Measurements from ENCODE around the gene ITGA8.

The ITGA8 gene

GRCh38 chr10:15550950-15551349 is 168.8 kb downstream of the ITGA8 start:
- Histone ChIP-seq H4K20me1 (ENCODE audit: insufficient read depth, low read length) (no peaks in the 10 kb centered on the region), H3F3A (ENCODE audit: insufficient read depth, low read length) (no peaks in the 10 kb centered on the region), H3K9me3 (ENCODE audit: low read length) (no peaks in the 10 kb centered on the region), H3K9me2 (ENCODE audit: low read depth, low read length) (no peaks in the 10 kb centered on the region), H3K27ac (ENCODE audit: low read depth, low read length, poor library complexity, severe bottlenecking) (no peak overlapping the region), H3K4me1 (ENCODE audit: insufficient read depth, low read length, severe bottlenecking) (no peaks in the 10 kb centered on the region), H3K79me2 (ENCODE audit: insufficient read depth, low read length) (no peaks in the 10 kb centered on the region), H3K4me3 (ENCODE audit: low read depth, low read length, poor library complexity, severe bottlenecking) (no peak overlapping the region), H3K27me3 (ENCODE audit: insufficient read depth, low read length) (no peaks in the 10 kb centered on the region), H3K36me3 (ENCODE audit: insufficient read depth, low read length) (no peaks in the 10 kb centered on the region), H2AFZ (ENCODE audit: low read length) (no peak overlapping the region), H3K9ac (ENCODE audit: low read length) (no peak overlapping the region), H3K4me2 (ENCODE audit: low read length) (no peak overlapping the region)
- TF ChIP-seq CTCF (IDR thresholded peaks at IDR 0.05; ENCODE audit: low read length) = no peak

DNA sequence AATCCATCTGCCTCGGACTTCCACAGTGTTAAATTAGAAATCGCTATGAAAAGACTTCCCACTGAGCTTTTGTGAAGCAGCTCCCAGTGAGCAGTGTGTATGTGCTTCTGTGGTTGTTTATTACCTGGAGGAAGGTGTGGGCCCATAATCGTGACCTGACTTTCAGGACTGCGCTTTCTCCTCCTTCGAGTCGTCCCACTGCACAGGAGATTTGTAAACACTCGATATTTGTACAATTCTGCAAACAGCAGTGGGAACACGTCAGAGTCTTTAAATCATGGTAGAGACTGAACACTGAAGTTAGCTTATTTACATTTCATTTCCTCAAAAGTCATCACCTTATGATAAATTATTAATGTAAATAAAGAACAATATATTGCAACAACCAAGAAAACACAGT is 171.4 kb downstream of the ITGA8 start:
- no peaks in the 10 kb centered on the region for H3K79me2 ChIP-seq (ENCODE audit: insufficient read depth, low read length)
- no peak overlapping the region for H2AFZ ChIP-seq (ENCODE audit: low read length)
- TF ChIP-seq CTCF (IDR thresholded peaks at IDR 0.05; ENCODE audit: low read length) (no peak), EZH2 (IDR thresholded peaks at IDR 0.05; ENCODE audit: borderline replicate concordance, low read length) (no peak)
- H3F3A ChIP-seq (ENCODE audit: insufficient read depth, low read length) = no peaks in the 10 kb centered on the region
- H3K4me3 ChIP-seq (ENCODE audit: low read depth, low read length, poor library complexity, severe bottlenecking) = no peak overlapping the region
- H3K4me2 ChIP-seq (ENCODE audit: low read length) = no peak overlapping the region
- H3K27me3 ChIP-seq (ENCODE audit: insufficient read depth, low read length) = no peaks in the 10 kb centered on the region
- H3K9me2 ChIP-seq (ENCODE audit: low read depth, low read length) = no peaks in the 10 kb centered on the region
- no peaks in the 10 kb centered on the region for H3K9me3 ChIP-seq (ENCODE audit: low read length)
- no peak overlapping the region for H3K27ac ChIP-seq (ENCODE audit: low read depth, low read length, poor library complexity, severe bottlenecking)
- H3K9ac ChIP-seq (ENCODE audit: low read length) = no peak overlapping the region
- H3K36me3 ChIP-seq (ENCODE audit: insufficient read depth, low read length) = no peaks in the 10 kb centered on the region
- no peaks in the 10 kb centered on the region for H4K20me1 ChIP-seq (ENCODE audit: insufficient read depth, low read length)
- no peaks in the 10 kb centered on the region for H3K4me1 ChIP-seq (ENCODE audit: insufficient read depth, low read length, severe bottlenecking)

GRCh38 chr10:15546606-15547005 is 173.1 kb downstream of the ITGA8 start:
- no peak overlapping the region for H3K27ac ChIP-seq (ENCODE audit: low read depth, low read length, poor library complexity, severe bottlenecking)
- H3K9me3 ChIP-seq (ENCODE audit: low read length) = no peaks in the 10 kb centered on the region
- no peaks in the 10 kb centered on the region for H3K9me2 ChIP-seq (ENCODE audit: low read depth, low read length)
- no peak for TF ChIP-seq CTCF (IDR thresholded peaks at IDR 0.05; ENCODE audit: low read length)
- TF ChIP-seq EZH2 (IDR thresholded peaks at IDR 0.05; ENCODE audit: borderline replicate concordance, low read length) = no peak
- H3K4me1 ChIP-seq (ENCODE audit: insufficient read depth, low read length, severe bottlenecking) = no peaks in the 10 kb centered on the region
- no peaks in the 10 kb centered on the region for H3F3A ChIP-seq (ENCODE audit: insufficient read depth, low read length)
- no peaks in the 10 kb centered on the region for H3K36me3 ChIP-seq (ENCODE audit: insufficient read depth, low read length)
- no peak overlapping the region for H3K4me3 ChIP-seq (ENCODE audit: low read depth, low read length, poor library complexity, severe bottlenecking)
- no peak overlapping the region for H2AFZ ChIP-seq (ENCODE audit: low read length)
- H3K27me3 ChIP-seq (ENCODE audit: insufficient read depth, low read length) = no peaks in the 10 kb centered on the region
- no peaks in the 10 kb centered on the region for H3K79me2 ChIP-seq (ENCODE audit: insufficient read depth, low read length)
- H3K4me2 ChIP-seq (ENCODE audit: low read length) = no peak overlapping the region
- H3K9ac ChIP-seq (ENCODE audit: low read length) = no peak overlapping the region
- H4K20me1 ChIP-seq (ENCODE audit: insufficient read depth, low read length) = no peaks in the 10 kb centered on the region

All from OCI-LY1 (cell line).